Adrenal gland (tissue), 12 donors: ENCODE data around the gene LY9. TPM values are rescaled to one million over a fixed set of nuclear protein-coding genes. Genes with fewer than 3 reads are reported as not detected.

ENCODE experiments used
- DNase-seq, 7 donors: peaks; one replicate each; pipeline ENCODE4 v3.0.0-alpha.2; 2019 to 2020
- H3K27ac ChIP-seq, 5 donors: fragments of 200-600 bp; sonication (generic) in 4 of 5; 1 replicate in 3 of 5; 2 replicates in 2 of 5; pipeline versions ENCODE4 v1.5.1 to v1.8.0; 2016 to 2020; ENCODE audit warnings: mild to moderate bottlenecking in 1 of 5
- H3K27me3 ChIP-seq: fragments of 200-600 bp; 2 replicates; pipeline ENCODE4 v1.8.0; 2021
- H3K36me3 ChIP-seq, 2 donors: fragments of 200-600 bp; replicated peaks in 1 of 2; 1 replicate in 1 of 2; 2 replicates in 1 of 2; pipeline versions ENCODE4 v1.5.1 to v1.8.0; 2018 to 2022
- H3K4me1 ChIP-seq, 2 donors: fragments of 200-600 bp; replicated peaks in 1 of 2; 1 replicate in 1 of 2; 2 replicates in 1 of 2; pipeline versions ENCODE4 v1.5.1 to v1.8.0; 2018 to 2021
- H3K4me3 ChIP-seq, 4 donors: fragments of 200-600 bp; sonication (generic) in 3 of 4; one replicate each; pipeline ENCODE4 v1.5.1; 2016 to 2018
- H3K9me3 ChIP-seq, 3 donors: fragments of 200-600 bp; sonication (generic) in 1 of 3; replicated peaks in 1 of 3; 1 replicate in 2 of 3; 2 replicates in 1 of 3; pipeline versions ENCODE4 v1.5.1 to v1.8.0; 2016 to 2021
- CTCF ChIP-seq, 6 experiments: fragments of 450-650 bp in 4 of 6; fragments of 200-600 bp in 2 of 6; sonication (generic) in 1 of 6; IDR thresholded peaks; 1 replicate in 5 of 6; 2 replicates in 1 of 6; pipeline versions ENCODE4 v1.5.1 to v1.8.0; 2016 to 2021; ENCODE audit warnings: antibody characterized with exemption in 6 of 6, mild to moderate bottlenecking in 2 of 6, moderate library complexity in 1 of 6
- POLR2A ChIP-seq, 2 donors: fragments of 450-650 bp; IDR thresholded peaks; one replicate each; pipeline ENCODE4 v1.6.1; 2017; ENCODE audit warnings: antibody characterized with exemption in 2 of 2, mild to moderate bottlenecking in 2 of 2, moderate library complexity in 1 of 2
- WGBS, 4 donors: extraction: QIAGEN DNeasy Blood & Tissue Kit in 2 of 4; methylation state at CpG; one replicate each; pipeline versions ENCODE4 v1.1.5 to v1.1.7; 2013 to 2017; 5-methylcytosine and 5-hydroxymethylcytosine counted together
- intact Hi-C, 2 donors: fragments of 100-400 bp; cut with DNase I; formaldehyde crosslinking; loops; one replicate each; pipeline versions ENCODE4 v1.14.1 to v1.15.0; 2022 to 2023
- polyA plus RNA-seq, 3 donors: library from polyadenylated mRNA; stranded (reverse); fragments of 200-250 nt in 2 of 3; fragments of 350-450 nt in 1 of 3; fragmentation: Illumina TruSeq in 1 of 3; extraction: RNeasy Lipid Tissue Mini Kit (QIAGEN cat#74804) in 1 of 3; gene quantifications; one replicate each; pipeline ENCODE4 v1.2.3, GENCODE V29; 2013 to 2014
- total RNA-seq, 9 donors: library from RNA; depleted of rRNA in 4 of 9; stranded (reverse); fragments of >200 nt in 4 of 9; fragments of 120-200 nt in 1 of 9; fragmentation: NEBNext Ultra II Directional in 1 of 9; extraction: Animal tissue kit (Norgen Biotek cat#: 25700) in 1 of 9; gene quantifications; one replicate each; pipeline versions ENCODE4 v1.1.0 to v1.2.4, GENCODE V29; 2013 to 2023
- donor health status: healthy with polysubstance abuse.
- donor health status: Bipolar disorder and iron deficiency.
- donor health status: DM: yes; HTN: yes; CAD: no.
- donor health status: DM: no; HTN: no; CAD: no.
- donor health status: DM: no; HTN: no; CAD: no.
- donor health status: DM: yes; HTN: yes; CAD: no.

Gene LY9
- total and polyA plus RNA-seq, 12 donors = 0.14 to 1.3 (median 0.34) TPM; not detected in 2

- TF ChIP-seq CTCF (IDR thresholded peaks at IDR 0.05) (no peak), POLR2A (IDR thresholded peaks at IDR 0.05) (no peak)
- Histone ChIP-seq H3K27me3 (no peaks in the 10 kb centered on the region), H3K4me1 (no peaks in the 10 kb centered on the region), H3K36me3 (no peaks in the 10 kb centered on the region), H3K9me3 (no peaks in the 10 kb centered on the region), H3K27ac (no peak overlapping the region), H3K4me3 (no peak overlapping the region)
- WGBS, 4 donors = 56 to 73% (median 61%) methylated on average over 3 of the region's 3 CpGs
- DNase-seq = no peak
- intact Hi-C loops = no loop called here
Measured at GRCh38 chr1:160819186-160819585, 23.2 kb downstream of the LY9 start.

DNA sequence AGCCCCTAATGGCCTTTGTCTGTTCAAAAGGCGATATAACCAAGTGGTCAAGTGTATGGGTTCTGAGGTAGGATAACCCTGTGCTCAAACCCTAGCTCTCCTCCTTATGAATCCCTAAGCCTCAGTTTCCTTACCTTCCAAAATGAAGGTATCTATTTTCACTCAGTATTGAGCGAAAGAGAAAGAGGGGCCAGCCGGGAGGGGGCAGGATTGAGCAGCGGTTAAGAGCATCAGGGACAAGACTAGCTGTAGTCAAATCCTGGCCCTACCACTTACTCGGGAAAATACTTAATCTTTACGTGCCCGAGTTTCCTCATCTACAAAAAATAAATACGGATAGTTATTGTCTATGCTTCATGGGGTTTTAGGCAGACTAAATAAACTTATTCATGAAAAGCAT, 25.7 kb downstream of the LY9 start:
- WGBS, 4 donors = 73 to 81% (median 77%) methylated on average over 8 of the region's 8 CpGs
- no peak for DNase-seq

GRCh38 chr1:160823296-160823695, 27.3 kb downstream of the LY9 start:
- Histone ChIP-seq H3K4me1 (no peaks in the 10 kb centered on the region), H3K4me3 (no peak overlapping the region), H3K36me3 (no peaks in the 10 kb centered on the region), H3K27me3 (no peaks in the 10 kb centered on the region), H3K27ac (no peak overlapping the region), H3K9me3 (no peaks in the 10 kb centered on the region)
- intact Hi-C loops = no loop called here
- DNase-seq = no peak
- WGBS, 4 donors = 69 to 83% (median 79%) methylated on average over 2 to 3 of the region's 3 CpGs
- TF ChIP-seq CTCF (IDR thresholded peaks at IDR 0.05) = no peak

More for the DNA sequence above, 25.7 kb downstream of the LY9 start:
- no peaks in the 10 kb centered on the region for H3K9me3 ChIP-seq
- H3K4me3 ChIP-seq = no peak overlapping the region
- TF ChIP-seq CTCF (IDR thresholded peaks at IDR 0.05) (no peak), POLR2A (IDR thresholded peaks at IDR 0.05) (no peak)
- no peaks in the 10 kb centered on the region for H3K4me1 ChIP-seq
- H3K27ac ChIP-seq = no peak overlapping the region
- intact Hi-C loops = no loop called here
- H3K27me3 ChIP-seq = no peaks in the 10 kb centered on the region
- H3K36me3 ChIP-seq = no peaks in the 10 kb centered on the region

DNA sequence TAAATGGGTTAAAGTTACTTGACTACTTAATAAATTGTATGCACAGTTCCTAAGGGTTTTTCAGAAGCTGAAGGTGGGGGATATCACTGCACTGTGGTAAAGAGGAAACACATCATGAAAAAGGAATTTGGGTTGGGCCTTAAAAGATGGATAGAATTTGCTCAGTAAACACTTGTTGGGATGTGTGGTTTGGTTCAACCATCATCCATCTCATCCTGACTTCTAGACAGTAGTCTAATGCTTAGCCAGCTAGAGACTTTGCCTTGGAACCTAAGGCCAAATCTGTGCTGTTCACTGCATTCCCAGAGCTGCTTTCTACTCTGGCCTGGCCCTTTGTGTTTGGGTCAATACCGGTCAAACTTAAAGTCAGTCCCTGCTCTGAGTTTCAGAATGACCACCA, 30.6 kb downstream of the LY9 start:
- TF ChIP-seq CTCF (IDR thresholded peaks at IDR 0.05) (no peak), POLR2A (IDR thresholded peaks at IDR 0.05) (no peak)
- no peak overlapping the region for H3K27ac ChIP-seq
- no peaks in the 10 kb centered on the region for H3K9me3 ChIP-seq
- H3K4me3 ChIP-seq = no peak overlapping the region
- intact Hi-C loops = no loop called here
- DNase-seq = no peak
- H3K4me1 ChIP-seq = no peaks in the 10 kb centered on the region
- no peaks in the 10 kb centered on the region for H3K27me3 ChIP-seq
- H3K36me3 ChIP-seq = no peaks in the 10 kb centered on the region
- WGBS, 4 donors = 86 to 100% (median 88%) methylated on average over 1 of the region's 1 CpG
